ENCODE measurements around the gene UNC119B. TPM values are rescaled to one million over a fixed set of nuclear protein-coding genes. Genes with fewer than 3 reads are reported as not detected.

UNC119B gene
- total RNA-seq (2021; fragmentation: NEBNext Ultra II Directional; extraction: Animal tissue kit (Norgen Biotek cat#: 25700)) = 10 to 100 TPM; 32.9 to 39.5 (median 34.4) TPM
- long read RNA-seq, full-length matches to known transcripts = 2 of 2 reads
- long read RNA-seq, partial matches to known transcripts = 0 of 2 reads
- long read RNA-seq, other reads (novel, unspliced or antisense) = 0 of 2 reads

DNA sequence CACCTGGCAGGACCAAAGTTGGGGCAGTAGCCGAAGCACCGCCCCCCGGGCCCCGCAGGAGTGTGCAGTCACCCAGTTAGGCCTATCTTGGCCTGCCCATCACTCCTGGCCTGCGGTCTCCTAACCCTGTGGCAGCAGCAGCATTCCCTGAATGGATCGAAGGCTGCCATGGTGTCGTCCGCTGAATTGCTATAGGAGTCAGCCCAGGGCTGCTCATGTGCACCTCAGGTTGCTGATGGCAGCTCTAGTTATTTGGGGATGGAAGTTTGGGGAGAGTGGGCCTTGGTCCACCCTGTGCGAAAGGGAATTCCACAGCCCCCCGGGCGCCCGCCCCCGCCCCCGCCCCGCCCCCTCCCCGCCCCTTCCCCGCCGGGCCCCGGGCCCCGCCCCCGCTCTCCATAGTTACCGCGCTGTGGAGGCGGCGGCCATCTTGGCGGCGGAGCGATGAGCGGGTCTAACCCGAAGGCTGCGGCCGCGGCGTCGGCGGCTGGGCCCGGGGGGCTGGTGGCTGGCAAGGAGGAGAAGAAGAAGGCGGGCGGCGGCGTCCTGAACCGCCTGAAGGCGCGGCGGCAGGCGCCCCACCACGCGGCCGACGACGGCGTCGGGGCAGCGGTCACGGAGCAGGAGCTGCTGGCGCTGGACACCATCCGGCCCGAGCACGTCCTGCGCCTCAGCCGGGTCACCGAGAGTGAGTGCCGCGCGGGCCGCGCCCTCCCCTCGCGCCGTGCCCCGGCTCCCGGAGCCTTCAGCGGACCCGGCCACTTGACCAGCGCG, at the start of gene UNC119B:
Gene UNC119B (plus strand): TSS at position 428 of the 774 bp plus-strand sequence. CDS start 17 bp downstream, at position 445.
- H3K27ac Mint-ChIP-seq = peak within 1 kb of the TSS; percentile 74
- peak within 1 kb of the TSS; percentile 89 for H3K4me3 Mint-ChIP-seq
- peak; percentile 27 for DNase-seq
- H3K4me1 Mint-ChIP-seq (ENCODE audit: low read depth) = peaks cover 42% of the 10 kb centered on the region
- no peaks in the 10 kb centered on the region for H3K27me3 Mint-ChIP-seq (ENCODE audit: insufficient read depth)
- TF ChIP-seq, protein P1, sequence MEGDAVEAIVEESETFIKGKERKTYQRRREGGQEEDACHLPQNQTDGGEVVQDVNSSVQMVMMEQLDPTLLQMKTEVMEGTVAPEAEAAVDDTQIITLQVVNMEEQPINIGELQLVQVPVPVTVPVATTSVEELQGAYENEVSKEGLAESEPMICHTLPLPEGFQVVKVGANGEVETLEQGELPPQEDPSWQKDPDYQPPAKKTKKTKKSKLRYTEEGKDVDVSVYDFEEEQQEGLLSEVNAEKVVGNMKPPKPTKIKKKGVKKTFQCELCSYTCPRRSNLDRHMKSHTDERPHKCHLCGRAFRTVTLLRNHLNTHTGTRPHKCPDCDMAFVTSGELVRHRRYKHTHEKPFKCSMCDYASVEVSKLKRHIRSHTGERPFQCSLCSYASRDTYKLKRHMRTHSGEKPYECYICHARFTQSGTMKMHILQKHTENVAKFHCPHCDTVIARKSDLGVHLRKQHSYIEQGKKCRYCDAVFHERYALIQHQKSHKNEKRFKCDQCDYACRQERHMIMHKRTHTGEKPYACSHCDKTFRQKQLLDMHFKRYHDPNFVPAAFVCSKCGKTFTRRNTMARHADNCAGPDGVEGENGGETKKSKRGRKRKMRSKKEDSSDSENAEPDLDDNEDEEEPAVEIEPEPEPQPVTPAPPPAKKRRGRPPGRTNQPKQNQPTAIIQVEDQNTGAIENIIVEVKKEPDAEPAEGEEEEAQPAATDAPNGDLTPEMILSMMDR (IDR thresholded peaks at IDR 0.05) = no peak
- H3K9me3 Mint-ChIP-seq = no peaks in the 10 kb centered on the region
- peaks cover 13% of the 10 kb centered on the region for H3K36me3 Mint-ChIP-seq (ENCODE audit: low read depth)

DNA sequence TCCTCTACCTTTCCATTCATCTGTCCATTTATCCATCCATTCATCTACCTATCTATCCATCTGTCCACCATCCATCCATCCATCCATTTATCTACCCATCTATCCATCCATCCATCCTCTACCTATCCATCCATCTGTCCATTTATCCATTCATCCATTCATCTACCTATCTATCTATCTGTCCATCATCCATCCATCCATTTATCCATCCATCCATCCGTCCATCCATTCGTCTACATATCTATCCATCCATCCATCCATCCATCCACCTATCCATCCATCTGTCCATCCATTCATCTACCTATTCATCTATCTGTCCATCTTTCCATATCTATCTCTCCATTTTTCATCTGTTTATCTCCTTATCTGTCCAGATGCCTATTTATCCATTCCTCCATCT, 48.8 kb upstream of the UNC119B start:
- Mint-ChIP-seq H3K36me3 (ENCODE audit: low read depth) (no peaks in the 10 kb centered on the region), H3K27me3 (ENCODE audit: insufficient read depth) (peaks cover 17% of the 10 kb centered on the region), H3K9me3 (no peaks in the 10 kb centered on the region), H3K4me1 (ENCODE audit: low read depth) (no peaks in the 10 kb centered on the region), H3K27ac (no peak overlapping the region), H3K4me3 (no peak overlapping the region)
- DNase-seq = no peak
- TF ChIP-seq, protein P1 (IDR thresholded peaks at IDR 0.05) = no peak

DNA sequence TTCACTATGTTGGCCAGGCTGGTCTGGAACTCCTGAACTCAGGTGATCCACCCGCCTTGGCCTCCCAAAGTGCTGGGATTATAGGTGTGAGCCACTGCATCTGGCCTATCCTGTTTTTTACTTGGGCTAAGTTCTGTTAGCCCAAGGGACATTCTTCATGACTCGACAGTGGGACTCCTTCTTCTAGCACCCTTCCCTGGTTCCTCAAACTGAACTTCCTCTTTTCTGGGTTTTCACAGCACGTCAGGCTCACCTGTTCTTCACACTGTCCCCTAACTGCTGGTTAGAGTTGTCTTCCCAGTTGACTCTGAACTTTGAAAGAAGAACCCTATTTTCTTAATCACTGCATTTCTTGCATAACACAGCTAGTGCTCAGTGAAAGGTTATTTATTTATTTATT, 47.4 kb upstream of the UNC119B start:
- no peak for DNase-seq
- Mint-ChIP-seq H3K27ac (no peak overlapping the region), H3K4me3 (no peak overlapping the region), H3K9me3 (no peaks in the 10 kb centered on the region), H3K27me3 (ENCODE audit: insufficient read depth) (peaks cover 17% of the 10 kb centered on the region), H3K36me3 (ENCODE audit: low read depth) (no peaks in the 10 kb centered on the region), H3K4me1 (ENCODE audit: low read depth) (no peaks in the 10 kb centered on the region)
- TF ChIP-seq, protein P1 (IDR thresholded peaks at IDR 0.05) = no peak

DNA sequence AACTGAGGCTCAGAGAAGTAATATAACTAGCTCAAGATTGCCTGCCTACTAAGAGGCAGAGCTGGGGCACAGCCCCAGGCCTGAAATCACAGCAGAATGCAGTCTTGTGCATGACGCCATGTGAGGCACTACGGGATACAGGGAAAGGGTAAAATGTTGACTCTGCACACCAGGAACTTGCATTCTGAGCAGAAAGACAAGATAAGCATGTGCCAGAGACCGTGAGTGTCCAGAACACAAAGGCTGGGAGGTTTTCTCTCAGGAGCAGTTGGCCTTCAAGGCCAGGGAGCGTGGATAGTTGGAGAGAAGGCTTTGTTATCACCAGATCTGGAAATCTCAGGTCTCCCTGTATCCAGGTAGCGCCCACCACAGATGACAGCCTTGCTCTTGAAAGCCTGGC, 46.5 kb upstream of the UNC119B start:
- no peak overlapping the region for H3K27ac Mint-ChIP-seq
- DNase-seq = no peak
- no peaks in the 10 kb centered on the region for H3K9me3 Mint-ChIP-seq
- peaks cover 22% of the 10 kb centered on the region for H3K27me3 Mint-ChIP-seq (ENCODE audit: insufficient read depth)
- TF ChIP-seq, protein P1 (IDR thresholded peaks at IDR 0.05) = no peak
- H3K4me3 Mint-ChIP-seq = no peak overlapping the region
- H3K4me1 Mint-ChIP-seq (ENCODE audit: low read depth) = no peaks in the 10 kb centered on the region
- no peaks in the 10 kb centered on the region for H3K36me3 Mint-ChIP-seq (ENCODE audit: low read depth)

DNA sequence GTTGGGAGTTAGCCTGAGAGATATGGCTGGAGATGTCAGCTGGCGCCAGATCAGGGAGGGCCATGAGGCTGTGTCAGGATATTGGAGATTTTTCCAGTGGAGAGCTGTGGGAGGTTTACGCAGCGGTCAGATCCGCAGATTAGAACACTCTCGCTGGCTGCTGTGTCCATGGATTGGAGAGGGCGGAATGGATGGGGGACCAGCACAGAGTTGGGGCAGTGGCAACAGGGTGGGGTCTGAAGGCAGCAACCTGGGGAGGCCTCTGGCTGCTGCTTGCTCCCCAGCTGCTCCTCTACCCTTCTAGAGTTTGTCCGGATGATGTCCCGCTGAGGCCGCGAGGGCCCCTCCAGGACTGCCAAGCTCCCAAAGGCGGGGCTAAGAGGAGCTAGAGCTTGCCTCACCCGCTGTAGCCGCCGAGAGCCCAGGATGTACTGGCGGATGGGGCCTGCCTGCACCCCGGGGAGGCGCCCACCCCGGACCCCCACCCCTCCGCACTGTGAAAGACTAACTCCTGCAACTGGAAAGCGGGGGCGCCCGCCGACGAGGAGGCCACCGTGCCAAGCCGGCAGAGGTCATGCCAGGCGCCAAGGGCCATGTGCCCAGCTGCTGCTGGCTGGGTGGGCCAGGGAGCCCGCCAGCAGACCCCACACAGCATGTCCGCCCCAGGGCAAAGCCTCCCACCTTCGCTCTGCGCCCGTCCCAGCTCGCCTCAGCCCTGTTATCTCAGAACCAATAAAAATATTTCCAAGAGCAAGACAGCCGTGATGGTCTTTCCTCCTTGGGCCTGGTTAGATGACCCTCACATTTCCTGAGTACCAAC, 43.5 kb upstream of the UNC119B start:
- Mint-ChIP-seq H3K4me1 (ENCODE audit: low read depth) (no peaks in the 10 kb centered on the region), H3K27ac (no peak overlapping the region), H3K4me3 (no peak overlapping the region), H3K9me3 (no peaks in the 10 kb centered on the region), H3K27me3 (ENCODE audit: insufficient read depth) (peaks cover 25% of the 10 kb centered on the region), H3K36me3 (ENCODE audit: low read depth) (no peaks in the 10 kb centered on the region)
- DNase-seq = no peak
- TF ChIP-seq, protein P1 (IDR thresholded peaks at IDR 0.05) = no peak
